CD4-positive, alpha-beta T cell (primary cell): Measurements from ENCODE around the gene SPOPL. TPM values are rescaled to one million over a fixed set of nuclear protein-coding genes. Genes with fewer than 3 reads are reported as not detected.

Experiments
- ATAC-seq: fragments of 200-7000 bp; cut with Tn5 transposase; one replicate; pipeline ENCODE4 v1.10.0; 2022; ENCODE audit warnings: mild to moderate bottlenecking; ENCODE audit not compliant: poor library complexity
- CTCF ChIA-PET: fragments of 350-600 bp; sonication (Branson Sonifier 250); formaldehyde crosslinking; loops from one replicate; lab custom pipeline; 2021; ENCODE audit warnings: antibody characterized with exemption, inconsistent platforms; lab: Charles Lee
- POLR2A ChIA-PET: fragments of 350-600 bp; sonication (Branson Sonifier 250); formaldehyde crosslinking; loops from one replicate; lab custom pipeline; 2021; ENCODE audit warnings: antibody characterized with exemption, inconsistent platforms; lab: Charles Lee
- DNase-seq, 14 experiments: peaks; one replicate each; pipeline ENCODE4 v3.0.0-alpha.2; 2013 to 2020; ENCODE audit warnings: mixed read lengths in 2 of 14
- H3K27ac ChIP-seq, 2 donors: one replicate each; pipeline versions ENCODE4 v1.5.1 to v1.7.0; 2013; ENCODE audit warnings: low read length in 2 of 2, low read depth in 1 of 2, mild to moderate bottlenecking in 1 of 2
- H3K27me3 ChIP-seq, 2 experiments: 1 replicate in 1 of 2; 2 replicates in 1 of 2; pipeline versions ENCODE4 v1.6.1 to v1.7.0; 2013; ENCODE audit warnings: low read length in 2 of 2, control low read depth in 1 of 2, mild to moderate bottlenecking in 1 of 2, moderate library complexity in 1 of 2; ENCODE audit not compliant: insufficient read depth in 2 of 2, control insufficient read depth in 1 of 2
- H3K36me3 ChIP-seq: one replicate; pipeline ENCODE4 v1.6.1; 2013; ENCODE audit warnings: low read length, control low read depth; ENCODE audit not compliant: insufficient read depth
- H3K4me1 ChIP-seq: one replicate; pipeline ENCODE4 v1.6.1; 2013; ENCODE audit warnings: low read length, control low read depth; ENCODE audit not compliant: insufficient read depth
- H3K4me3 ChIP-seq: one replicate; pipeline ENCODE4 v1.5.1; 2013; ENCODE audit warnings: mild to moderate bottlenecking, low read length, moderate library complexity
- H3K9me3 ChIP-seq, 2 experiments: 1 replicate in 1 of 2; 2 replicates in 1 of 2; pipeline versions ENCODE4 v1.6.1 to v1.7.0; 2013; ENCODE audit warnings: low read length in 2 of 2, mild to moderate bottlenecking in 2 of 2, control low read depth in 1 of 2, moderate library complexity in 1 of 2; ENCODE audit not compliant: control insufficient read depth in 1 of 2, insufficient read depth in 1 of 2
- H3K27ac Mint-ChIP-seq: one replicate; pipeline ENCODE4 v1.8.0; 2020; ENCODE audit warnings: mixed read lengths
- H3K27me3 Mint-ChIP-seq: one replicate; pipeline ENCODE4 v1.8.0; 2021; ENCODE audit warnings: mixed read lengths
- H3K36me3 Mint-ChIP-seq: one replicate; pipeline ENCODE4 v1.8.0; 2021; ENCODE audit warnings: low read depth, mixed read lengths
- H3K4me1 Mint-ChIP-seq: one replicate; pipeline ENCODE4 v1.8.0; 2021; ENCODE audit warnings: low read depth, mixed read lengths
- H3K4me3 Mint-ChIP-seq: one replicate; pipeline ENCODE4 v1.8.0; 2020; ENCODE audit warnings: mild to moderate bottlenecking, mixed read lengths
- H3K9me3 Mint-ChIP-seq: one replicate; pipeline ENCODE4 v1.8.0; 2020; ENCODE audit warnings: mixed read lengths
- CTCF ChIP-seq: fragments of 200-600 bp; IDR thresholded peaks from one replicate; pipeline ENCODE4 v1.8.0; 2022; ENCODE audit warnings: antibody characterized with exemption, mild to moderate bottlenecking
- intact Hi-C, 2 experiments: fragments of 100-400 bp; cut with DNase I in 1 of 2; cut with micrococcal nuclease in 1 of 2; formaldehyde crosslinking; loops; one replicate each; pipeline versions ENCODE4 v1.15.1 to v1.9.0; 2023 to 2025; cut with DNase I, micrococcal nuclease
- total RNA-seq, 174 experiments: library from RNA in 2 of 174; stranded (reverse) in 2 of 174; gene quantifications; one replicate each; pipeline ENCODE4 v1.2.3 and lab custom pipeline; 2021 to 2026

Gene SPOPL
- total RNA-seq, 2 experiments from 2014 or later, result 12.0 to 13.2 TPM

- no peak for ATAC-seq
- no peak for DNase-seq
- H3K27me3 Mint-ChIP-seq, result peaks cover 26% of the 10 kb centered on the region
- Histone ChIP-seq H3K27ac (no peak overlapping the region), H3K36me3 (no peaks in the 10 kb centered on the region), H3K4me1 (no peaks in the 10 kb centered on the region), H3K4me3 (no peak overlapping the region), H3K27me3 (peaks cover 4 to 8% of the 10 kb centered on the region in 2 experiments), H3K9me3 (no peaks in the 10 kb centered on the region)
- no peak overlapping the region for H3K4me3 Mint-ChIP-seq
- no peak overlapping the region for H3K27ac Mint-ChIP-seq
- H3K36me3 Mint-ChIP-seq, result no peaks in the 10 kb centered on the region
- POLR2A ChIA-PET, result no interaction called here
- CTCF ChIA-PET, result no interaction called here
- H3K4me1 Mint-ChIP-seq, result no peaks in the 10 kb centered on the region
- no peak for TF ChIP-seq CTCF
- no peaks in the 10 kb centered on the region for H3K9me3 Mint-ChIP-seq
- intact Hi-C loops, result no loop called here
These were observed 113.7 kb downstream of the SPOPL start for GRCh38 chr2:138615257-138615656.

GRCh38 chr2:138617026-138617425, 115.5 kb downstream of the SPOPL start:
- peaks cover 26% of the 10 kb centered on the region for H3K27me3 Mint-ChIP-seq
- Histone ChIP-seq H3K9me3 (no peaks in the 10 kb centered on the region), H3K27ac (no peak overlapping the region), H3K4me1 (no peaks in the 10 kb centered on the region), H3K36me3 (no peaks in the 10 kb centered on the region), H3K4me3 (no peak overlapping the region), H3K27me3 (peaks cover 4 to 8% of the 10 kb centered on the region in 2 experiments)
- H3K27ac Mint-ChIP-seq, result no peak overlapping the region
- ChIA-PET CTCF (no interaction called here), POLR2A (no interaction called here)
- H3K4me3 Mint-ChIP-seq, result no peak overlapping the region
- intact Hi-C loops, result no loop called here
- no peaks in the 10 kb centered on the region for H3K36me3 Mint-ChIP-seq
- TF ChIP-seq CTCF, result no peak
- H3K9me3 Mint-ChIP-seq, result no peaks in the 10 kb centered on the region
- no peak for ATAC-seq
- H3K4me1 Mint-ChIP-seq, result no peaks in the 10 kb centered on the region
- no peak for DNase-seq

GRCh38 chr2:138618971-138619370, 117.4 kb downstream of the SPOPL start:
- H3K4me3 Mint-ChIP-seq, result no peak overlapping the region

More at GRCh38 chr2:138618971-138619370, 117.4 kb downstream of the SPOPL start:
- no peaks in the 10 kb centered on the region for H3K36me3 Mint-ChIP-seq
- DNase-seq (no peak), ATAC-seq (no peak)
- ChIA-PET POLR2A (no interaction called here), CTCF (no interaction called here)
- H3K4me1 ChIP-seq, result no peaks in the 10 kb centered on the region
- H3K4me1 Mint-ChIP-seq, result no peaks in the 10 kb centered on the region
- no peak overlapping the region for H3K27ac ChIP-seq
- no peak for TF ChIP-seq CTCF
- intact Hi-C loops, result no loop called here
- no peak overlapping the region for H3K27ac Mint-ChIP-seq
- H3K4me3 ChIP-seq, result no peak overlapping the region
- H3K27me3 ChIP-seq, result peaks cover 4 to 8% of the 10 kb centered on the region in 2 experiments
- H3K27me3 Mint-ChIP-seq, result peaks cover 26% of the 10 kb centered on the region
- no peaks in the 10 kb centered on the region for H3K36me3 ChIP-seq
- no peaks in the 10 kb centered on the region for H3K9me3 ChIP-seq
- no peaks in the 10 kb centered on the region for H3K9me3 Mint-ChIP-seq
